GM23338 (cell line): ENCODE results near the gene NNT. TPM values are rescaled to one million over a fixed set of nuclear protein-coding genes. Genes with fewer than 3 reads are reported as not detected.

ENCODE experiments used
- ATAC-seq: fragments of 200-7000 bp; cut with Tn5 transposase; 3 replicates; pipeline ENCODE4 v1.9.1; 2020
- DNase-seq: peaks from one replicate; pipeline ENCODE4 v3.0.0-alpha.2; 2015; ENCODE audit warnings: low spot score
- H2AFZ ChIP-seq: fragments of 200-600 bp; sonication (generic); 2 replicates; pipeline ENCODE4 v1.8.0; 2016; ENCODE audit warnings: antibody characterized with exemption, mild to moderate bottlenecking, moderate library complexity
- H3F3A ChIP-seq: fragments of 200-600 bp; sonication (generic); replicated peaks from 2 replicates; pipeline ENCODE4 v1.8.0; 2017; ENCODE audit warnings: antibody characterized with exemption, mixed run types, low read depth
- H3K27ac ChIP-seq: fragments of 200-600 bp; sonication (generic); 2 replicates; pipeline ENCODE4 v1.6.1; 2016; ENCODE audit warnings: low read depth
- H3K27me3 ChIP-seq: fragments of 200-600 bp; sonication (generic); 2 replicates; pipeline ENCODE4 v1.8.0; 2016; ENCODE audit warnings: mild to moderate bottlenecking, mixed run types, moderate library complexity; ENCODE audit not compliant: insufficient read depth
- H3K36me3 ChIP-seq: fragments of 200-600 bp; sonication (generic); 2 replicates; pipeline ENCODE4 v1.8.0; 2016; ENCODE audit warnings: mild to moderate bottlenecking; ENCODE audit not compliant: insufficient read depth
- H3K4me1 ChIP-seq: fragments of 200-600 bp; sonication (generic); 2 replicates; pipeline ENCODE4 v1.8.0; 2016; ENCODE audit warnings: mild to moderate bottlenecking, moderate library complexity; ENCODE audit not compliant: insufficient read depth
- H3K4me2 ChIP-seq: fragments of 200-600 bp; sonication (generic); 2 replicates; pipeline ENCODE4 v1.7.1; 2017; ENCODE audit warnings: mixed run types
- H3K4me3 ChIP-seq: fragments of 200-600 bp; sonication (generic); 2 replicates; pipeline ENCODE4 v1.6.1; 2016; ENCODE audit warnings: mixed run types
- H3K79me2 ChIP-seq: fragments of 200-600 bp; sonication (generic); replicated peaks from 2 replicates; pipeline ENCODE4 v1.8.0; 2017; ENCODE audit warnings: mild to moderate bottlenecking; ENCODE audit not compliant: insufficient read depth
- H3K9me2 ChIP-seq: fragments of 200-600 bp; sonication (generic); 2 replicates; pipeline ENCODE4 v1.8.0; 2017; ENCODE audit not compliant: insufficient read depth
- H4K20me1 ChIP-seq: fragments of 200-600 bp; sonication (generic); replicated peaks from 2 replicates; pipeline ENCODE4 v1.8.0; 2017; ENCODE audit warnings: mild to moderate bottlenecking; ENCODE audit not compliant: insufficient read depth
- H3K27ac Mint-ChIP-seq: 2 replicates; pipeline ENCODE4 v1.8.0; 2020; ENCODE audit warnings: inconsistent platforms, mild to moderate bottlenecking, moderate library complexity, mixed read lengths
- H3K27me3 Mint-ChIP-seq: 3 replicates; pipeline ENCODE4 v1.8.0; 2022; ENCODE audit warnings: low read depth, mild to moderate bottlenecking, moderate library complexity, mixed read lengths, inconsistent platforms; ENCODE audit not compliant: insufficient read depth, poor library complexity
- H3K36me3 Mint-ChIP-seq: 3 replicates; pipeline ENCODE4 v1.8.0; 2021; ENCODE audit warnings: low read depth, mild to moderate bottlenecking, inconsistent platforms, moderate library complexity, mixed read lengths
- H3K4me1 Mint-ChIP-seq: 3 replicates; pipeline ENCODE4 v1.8.0; 2020; ENCODE audit warnings: mild to moderate bottlenecking, inconsistent platforms, mixed read lengths
- H3K4me3 Mint-ChIP-seq: 3 replicates; pipeline ENCODE4 v1.8.0; 2021; ENCODE audit warnings: moderate library complexity, mild to moderate bottlenecking, inconsistent platforms, mixed read lengths
- H3K9me3 Mint-ChIP-seq: 3 replicates; pipeline ENCODE4 v1.8.0; 2020; ENCODE audit warnings: moderate library complexity, mild to moderate bottlenecking, inconsistent platforms, mixed read lengths
- CREB1 ChIP-seq: fragments of 250-450 bp; sonication (Bioruptor Pico); IDR thresholded peaks from 2 replicates; pipeline ENCODE4 v1.5.0; 2020; ENCODE audit warnings: low read depth, mild to moderate bottlenecking, moderate library complexity
- CTCF ChIP-seq, 2 experiments: fragments of 200-600 bp in 1 of 2; sonication (generic) in 1 of 2; conservative IDR thresholded peaks; 2 replicates each; pipeline versions ENCODE4 v1.5.1 to v1.6.1; 2016 to 2017; ENCODE audit warnings: antibody characterized with exemption in 2 of 2, low read depth in 2 of 2, mild to moderate bottlenecking in 2 of 2, moderate library complexity in 1 of 2
- ETS1 ChIP-seq: IDR thresholded peaks from 2 replicates; pipeline ENCODE4 v1.6.1; 2016; ENCODE audit warnings: antibody characterized with exemption
- EZH2 ChIP-seq: fragments of 200-600 bp; sonication (generic); IDR thresholded peaks from one replicate; pipeline ENCODE4 v1.8.0; 2017; ENCODE audit warnings: antibody characterized with exemption, mild to moderate bottlenecking, low read depth; ENCODE audit not compliant: unreplicated experiment
- JUNB ChIP-seq: IDR thresholded peaks from one replicate; pipeline ENCODE4 v1.6.1; 2016; ENCODE audit warnings: antibody characterized with exemption; ENCODE audit not compliant: unreplicated experiment
- NANOG ChIP-seq: IDR thresholded peaks from 2 replicates; pipeline ENCODE4 v1.6.1; 2016; ENCODE audit warnings: antibody characterized with exemption, borderline replicate concordance
- POLR2AphosphoS5 ChIP-seq: IDR thresholded peaks from 2 replicates; pipeline ENCODE4 v1.6.1; 2016; ENCODE audit warnings: antibody characterized with exemption, low read depth
- REST ChIP-seq: IDR thresholded peaks from one replicate; pipeline ENCODE4 v1.6.1; 2018; ENCODE audit warnings: antibody characterized with exemption; ENCODE audit not compliant: unreplicated experiment
- STAT1 ChIP-seq: IDR thresholded peaks from one replicate; pipeline ENCODE4 v1.6.1; 2016; ENCODE audit warnings: antibody characterized with exemption; ENCODE audit not compliant: unreplicated experiment
- ZNF114 ChIP-seq: fragments of 250-450 bp; sonication (Bioruptor Pico); IDR thresholded peaks from 2 replicates; pipeline ENCODE4 v1.5.0; 2020; ENCODE audit warnings: mild to moderate bottlenecking, moderate library complexity
- ZNF331 ChIP-seq: fragments of 250-450 bp; sonication (Bioruptor Pico); IDR thresholded peaks from 2 replicates; pipeline ENCODE4 v1.5.0; 2020; ENCODE audit warnings: low read depth, mild to moderate bottlenecking, moderate library complexity
- ZNF462 ChIP-seq: fragments of 250-450 bp; sonication (Bioruptor Pico); IDR thresholded peaks from 2 replicates; pipeline ENCODE4 v1.5.0; 2020; ENCODE audit warnings: mild to moderate bottlenecking, moderate library complexity
- polyA plus RNA-seq: library from polyadenylated mRNA; unstranded; fragments of >200 nt; fragmentation: Nextera tagmentation; extraction: Ambion mirVana; gene quantifications from 2 replicates; pipeline ENCODE4 v1.2.1, GENCODE V29; 2016
- total RNA-seq: library from RNA; depleted of rRNA; stranded (reverse); fragments of >200 nt; shearing (Covaris generic); gene quantifications from 2 replicates; pipeline ENCODE4 v1.2.3, GENCODE V29; 2014

The NNT gene
- total and polyA plus RNA-seq, 2 experiments from 2014 or later, result 10.8 to 15.9 TPM

GRCh38 chr5:43608406-43608805 is 5.4 kb downstream of the NNT start:
- H3K79me2 ChIP-seq, result no peaks in the 10 kb centered on the region; the same call in 1 of the 2 replicates

More at GRCh38 chr5:43608406-43608805, 5.4 kb downstream of the NNT start:
- no peaks in the 10 kb centered on the region; the same call in 2 of the 3 replicates for H3K9me3 Mint-ChIP-seq
- DNase-seq, result no peak
- peaks cover 9% of the 10 kb centered on the region; the same call in 1 of the 2 replicates for H4K20me1 ChIP-seq
- H3K36me3 Mint-ChIP-seq, result no peaks in the 10 kb centered on the region; the same call in 2 of the 3 replicates
- H3K4me3 Mint-ChIP-seq, result no peak overlapping the region
- H3K4me1 ChIP-seq, result no peaks in the 10 kb centered on the region
- no peaks in the 10 kb centered on the region for H3F3A ChIP-seq
- H2AFZ ChIP-seq, result no peak overlapping the region
- TF ChIP-seq ETS1 (no peak), CREB1 (CRISPR knock-in tag) (no peak), ZNF114 (CRISPR knock-in tag) (no peak), POLR2AphosphoS5 (no peak), ZNF331 (no peak), NANOG (no peak), ZNF462 (CRISPR knock-in tag) (no peak), EZH2 (no peak), REST (no peak), JUNB (no peak), CTCF (conservative IDR thresholded peaks at IDR 0.05; ENCODE audit: low read depth in 2 of 2) (no peak), STAT1 (no peak)
- H3K27ac ChIP-seq, result no peak overlapping the region
- ATAC-seq, result no peak
- H3K27me3 Mint-ChIP-seq, result peaks cover 8% of the 10 kb centered on the region
- H3K9me2 ChIP-seq, result no peaks in the 10 kb centered on the region
- peaks cover 11% of the 10 kb centered on the region for H3K27me3 ChIP-seq
- no peak overlapping the region for H3K4me3 ChIP-seq
- peaks cover 16% of the 10 kb centered on the region for H3K4me1 Mint-ChIP-seq
- H3K36me3 ChIP-seq, result no peaks in the 10 kb centered on the region
- no peak overlapping the region for H3K4me2 ChIP-seq
- no peak overlapping the region for H3K27ac Mint-ChIP-seq
